HUES6 (cell line): Measurements from ENCODE around the gene FMNL2.

Experiments
- H3K27ac ChIP-seq: 2 replicates; pipeline ENCODE4 v1.7.0; 2013; ENCODE audit warnings: low read depth, mild to moderate bottlenecking, low read length, inconsistent platforms
- H3K27me3 ChIP-seq: 2 replicates; pipeline ENCODE4 v1.6.1; 2013; ENCODE audit warnings: low read length; ENCODE audit not compliant: control insufficient read depth, insufficient read depth
- H3K36me3 ChIP-seq: 2 replicates; pipeline ENCODE4 v1.6.1; 2013; ENCODE audit warnings: low read length; ENCODE audit not compliant: control insufficient read depth, insufficient read depth
- H3K4me1 ChIP-seq: 2 replicates; pipeline ENCODE4 v1.6.1; 2013; ENCODE audit warnings: low read length; ENCODE audit not compliant: control insufficient read depth, insufficient read depth
- H3K4me3 ChIP-seq: 2 replicates; pipeline ENCODE4 v1.5.1; 2013; ENCODE audit warnings: low read depth, low read length
- H3K9ac ChIP-seq: one replicate; pipeline ENCODE4 v1.6.1; 2013; ENCODE audit warnings: mild to moderate bottlenecking, low read length
- H3K9me3 ChIP-seq: 2 replicates; pipeline ENCODE4 v1.6.1; 2013; ENCODE audit warnings: low read depth, low read length; ENCODE audit not compliant: control insufficient read depth, insufficient read depth

Gene FMNL2

DNA sequence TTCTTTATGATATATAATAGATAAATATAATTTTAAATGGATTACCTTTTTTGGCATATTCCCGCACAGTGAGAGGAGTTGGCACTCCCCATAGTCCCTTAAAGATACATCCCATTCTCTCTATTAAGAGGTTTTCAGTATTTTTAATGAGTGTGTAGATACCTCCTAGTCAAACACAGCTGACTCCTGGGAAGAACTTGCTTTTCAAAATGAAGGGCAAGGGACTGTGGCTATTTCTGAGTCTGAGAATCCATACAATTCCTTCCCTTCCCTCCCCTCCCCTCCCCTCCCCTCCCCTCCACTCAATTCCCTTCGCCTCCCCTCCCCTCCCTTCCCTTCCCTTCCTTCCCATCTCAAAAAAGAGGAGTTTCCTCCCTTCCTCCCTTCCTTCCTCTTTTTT is 288.8 kb downstream of the FMNL2 start:
- Histone ChIP-seq H3K27ac (no peak overlapping the region), H3K9me3 (no peaks in the 10 kb centered on the region), H3K4me3 (no peak overlapping the region), H3K27me3 (no peaks in the 10 kb centered on the region), H3K9ac (no peak overlapping the region), H3K4me1 (no peaks in the 10 kb centered on the region; the same call in 1 of the 2 replicates), H3K36me3 (peaks cover 65% of the 10 kb centered on the region)

DNA sequence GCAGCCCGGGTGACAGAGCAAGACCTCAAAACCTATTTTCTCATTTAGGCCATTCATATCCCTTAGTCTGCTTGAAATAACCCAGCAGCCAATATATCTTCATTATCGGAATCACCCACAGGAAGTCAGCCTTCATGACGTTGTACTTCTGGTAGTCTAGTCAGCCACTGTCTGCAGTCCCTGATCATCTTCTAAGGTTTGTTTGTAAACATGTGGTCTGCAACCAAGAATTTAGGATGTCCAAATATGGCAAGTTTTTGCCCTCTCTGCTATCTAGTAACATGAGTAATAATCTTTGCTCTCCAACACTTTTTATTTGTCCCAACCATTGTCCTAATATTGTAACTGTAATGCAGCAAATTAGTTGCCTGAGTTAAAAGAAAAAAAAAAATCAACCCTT is 289.8 kb downstream of the FMNL2 start:
- no peaks in the 10 kb centered on the region; the same call in 1 of the 2 replicates for H3K4me1 ChIP-seq
- H3K9ac ChIP-seq, result no peak overlapping the region
- peaks cover 66% of the 10 kb centered on the region for H3K36me3 ChIP-seq
- H3K9me3 ChIP-seq, result no peaks in the 10 kb centered on the region
- H3K4me3 ChIP-seq, result no peak overlapping the region
- no peaks in the 10 kb centered on the region for H3K27me3 ChIP-seq
- H3K27ac ChIP-seq, result no peak overlapping the region

DNA sequence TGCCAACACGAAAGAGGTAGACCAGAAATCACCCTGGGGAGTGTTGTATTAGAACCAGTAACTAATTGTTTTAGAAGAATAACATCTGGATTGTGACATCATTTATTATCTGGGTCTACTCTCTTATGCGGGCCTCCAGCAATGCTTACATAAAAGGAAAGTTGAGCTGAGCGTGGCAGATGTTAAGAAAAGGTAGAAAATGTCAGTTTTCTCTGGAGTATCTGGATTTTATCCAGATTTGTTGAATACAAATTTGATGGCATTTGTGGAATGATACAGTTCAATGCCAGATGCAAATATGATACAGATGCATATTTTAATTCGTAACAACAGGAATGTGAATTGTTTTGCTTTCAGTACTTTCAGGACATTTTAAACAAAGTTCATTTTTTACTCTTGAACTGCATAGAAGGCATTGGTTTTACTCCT is 292.0 kb downstream of the FMNL2 start:
- H3K27ac ChIP-seq, result no peak overlapping the region
- H3K4me1 ChIP-seq, result no peaks in the 10 kb centered on the region; the same call in 1 of the 2 replicates
- no peak overlapping the region for H3K9ac ChIP-seq
- H3K27me3 ChIP-seq, result no peaks in the 10 kb centered on the region
- peaks cover 62% of the 10 kb centered on the region for H3K36me3 ChIP-seq
- H3K9me3 ChIP-seq, result no peaks in the 10 kb centered on the region
- H3K4me3 ChIP-seq, result no peak overlapping the region

DNA sequence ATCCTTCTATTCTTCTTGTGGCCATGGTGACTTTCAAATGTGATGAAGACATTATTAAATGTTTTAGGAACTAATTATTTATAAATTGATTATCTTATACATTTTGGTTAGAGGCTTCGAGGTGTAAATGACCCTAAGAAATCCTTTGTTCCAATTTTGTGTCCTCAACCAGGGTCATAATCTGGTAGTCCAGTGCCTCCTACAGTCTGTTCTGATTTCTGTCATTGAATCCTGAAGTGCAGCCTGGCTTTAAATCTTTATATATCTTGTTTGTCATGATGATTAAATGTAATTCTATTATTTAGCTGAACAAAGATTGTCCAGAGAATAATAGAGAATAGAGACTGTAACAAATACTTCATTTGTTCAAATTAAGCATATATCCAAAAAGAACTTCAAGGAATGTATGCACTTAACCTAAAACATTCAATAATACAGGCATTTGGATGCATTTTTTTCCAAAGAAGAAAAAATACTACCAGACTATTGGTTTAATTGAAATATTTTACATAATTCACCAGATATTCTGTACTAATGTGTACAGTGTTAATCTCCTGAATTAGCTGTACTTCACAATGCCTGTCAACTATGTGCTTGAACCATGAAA is 292.5 kb downstream of the FMNL2 start:
- H3K4me3 ChIP-seq, result no peak overlapping the region
- no peaks in the 10 kb centered on the region; the same call in 1 of the 2 replicates for H3K4me1 ChIP-seq
- no peak overlapping the region for H3K27ac ChIP-seq
- H3K9ac ChIP-seq, result no peak overlapping the region
- H3K9me3 ChIP-seq, result no peaks in the 10 kb centered on the region
- H3K27me3 ChIP-seq, result no peaks in the 10 kb centered on the region
- peaks cover 63% of the 10 kb centered on the region for H3K36me3 ChIP-seq

DNA sequence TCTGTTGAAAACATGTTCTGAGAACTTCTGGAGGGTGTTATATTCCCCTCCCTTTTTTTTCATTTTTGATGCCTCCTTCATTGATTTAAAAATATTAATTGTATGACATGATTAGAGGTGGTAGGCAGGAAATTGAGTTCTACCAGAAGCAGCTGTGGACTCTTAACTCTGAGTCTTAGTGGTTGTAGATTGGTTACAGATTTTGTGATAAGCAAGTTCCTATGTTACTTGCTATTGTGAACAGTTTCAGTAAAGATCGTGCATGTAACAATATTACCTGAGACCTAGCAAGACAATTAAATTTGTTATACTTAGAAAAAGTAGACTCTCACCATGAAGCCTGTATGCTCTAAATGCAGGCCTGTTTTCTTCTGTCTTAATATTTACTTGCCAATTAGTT is 294.2 kb downstream of the FMNL2 start:
- H3K9me3 ChIP-seq, result no peaks in the 10 kb centered on the region
- H3K36me3 ChIP-seq, result peaks cover 72% of the 10 kb centered on the region
- no peaks in the 10 kb centered on the region for H3K4me1 ChIP-seq
- H3K27ac ChIP-seq, result no peak overlapping the region
- no peak overlapping the region for H3K4me3 ChIP-seq
- H3K9ac ChIP-seq, result no peak overlapping the region
- no peaks in the 10 kb centered on the region for H3K27me3 ChIP-seq

DNA sequence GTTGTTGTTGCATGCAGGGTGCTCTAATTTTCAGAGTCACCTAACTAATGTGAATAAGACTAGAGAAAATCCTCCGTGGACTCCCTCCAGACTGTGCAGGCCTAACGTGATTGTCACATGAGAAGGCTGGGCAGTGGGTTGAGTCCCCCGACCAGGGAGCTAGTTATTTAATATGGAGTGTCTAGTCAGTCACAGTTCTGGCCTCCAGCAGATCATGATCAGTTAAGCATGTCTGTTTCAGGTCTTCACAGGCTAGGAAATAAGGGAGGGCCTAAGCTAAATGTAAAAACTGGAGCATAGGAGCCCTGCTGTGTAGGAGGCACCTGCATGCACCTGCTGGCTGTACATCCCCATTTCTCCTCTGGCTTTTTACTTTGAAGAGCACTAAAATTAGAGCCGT is 295.5 kb downstream of the FMNL2 start:
- Histone ChIP-seq H3K27me3 (no peaks in the 10 kb centered on the region), H3K9me3 (no peaks in the 10 kb centered on the region), H3K4me3 (no peak overlapping the region), H3K9ac (no peak overlapping the region), H3K27ac (no peak overlapping the region), H3K4me1 (no peaks in the 10 kb centered on the region), H3K36me3 (peaks cover 64% of the 10 kb centered on the region)

DNA sequence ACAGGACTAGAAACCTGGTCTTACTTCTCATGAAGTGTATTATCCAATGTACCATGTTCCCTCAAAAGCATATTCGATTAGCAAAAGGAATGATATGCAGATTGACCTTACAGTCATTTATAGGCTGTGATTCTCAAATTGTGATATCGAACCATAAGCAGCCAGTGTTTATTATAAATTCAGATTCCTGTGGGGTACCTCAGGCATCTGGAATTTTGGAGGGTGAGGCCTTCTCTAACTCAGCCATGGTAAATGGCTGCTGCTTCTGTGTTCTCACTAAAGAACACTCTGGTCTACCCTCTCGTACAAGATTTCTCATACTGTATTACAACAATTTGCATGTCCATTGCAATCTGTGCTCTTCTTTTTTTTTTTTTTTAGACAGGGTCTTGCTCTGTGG is 297.8 kb downstream of the FMNL2 start:
- Histone ChIP-seq H3K27me3 (no peaks in the 10 kb centered on the region), H3K4me1 (no peaks in the 10 kb centered on the region), H3K9ac (no peak overlapping the region), H3K4me3 (no peak overlapping the region), H3K27ac (no peak overlapping the region), H3K36me3 (peaks cover 71% of the 10 kb centered on the region), H3K9me3 (no peaks in the 10 kb centered on the region)

DNA sequence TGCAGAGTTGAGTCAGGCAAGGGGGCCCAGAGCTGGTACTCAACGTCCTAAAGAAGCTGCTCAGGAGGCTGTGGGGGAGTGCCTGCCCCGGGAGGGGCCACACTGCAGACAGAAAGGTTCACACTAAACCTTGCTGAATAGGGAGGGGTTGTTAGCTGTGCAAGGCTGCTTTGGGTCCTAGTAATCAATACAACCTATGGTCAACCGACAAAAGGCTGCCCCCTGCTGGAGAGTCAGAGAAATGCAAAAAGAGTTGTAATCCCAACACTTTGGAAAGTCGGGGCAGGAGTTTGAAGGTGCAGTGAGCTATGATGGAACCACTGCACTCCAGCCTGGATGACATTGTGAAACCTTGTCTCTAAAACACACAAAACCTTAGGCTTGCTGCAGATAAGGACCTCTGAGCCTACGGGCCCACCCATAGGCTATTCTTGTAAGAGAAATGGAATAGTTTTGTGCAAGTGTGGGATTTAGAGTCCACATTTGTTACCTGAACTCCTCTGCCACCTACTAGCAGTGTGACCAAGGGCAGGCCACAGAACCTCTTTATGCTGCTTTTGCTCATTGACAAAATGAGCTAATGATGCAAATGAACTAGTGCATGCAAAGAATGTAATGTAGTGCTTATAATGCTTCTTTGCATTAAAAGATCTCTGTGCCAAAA is 300.8 kb downstream of the FMNL2 start:
- Histone ChIP-seq H3K27me3 (no peaks in the 10 kb centered on the region), H3K27ac (no peak overlapping the region), H3K9ac (no peak overlapping the region), H3K4me3 (no peak overlapping the region), H3K4me1 (no peaks in the 10 kb centered on the region), H3K9me3 (no peaks in the 10 kb centered on the region), H3K36me3 (peaks cover 75% of the 10 kb centered on the region)

DNA sequence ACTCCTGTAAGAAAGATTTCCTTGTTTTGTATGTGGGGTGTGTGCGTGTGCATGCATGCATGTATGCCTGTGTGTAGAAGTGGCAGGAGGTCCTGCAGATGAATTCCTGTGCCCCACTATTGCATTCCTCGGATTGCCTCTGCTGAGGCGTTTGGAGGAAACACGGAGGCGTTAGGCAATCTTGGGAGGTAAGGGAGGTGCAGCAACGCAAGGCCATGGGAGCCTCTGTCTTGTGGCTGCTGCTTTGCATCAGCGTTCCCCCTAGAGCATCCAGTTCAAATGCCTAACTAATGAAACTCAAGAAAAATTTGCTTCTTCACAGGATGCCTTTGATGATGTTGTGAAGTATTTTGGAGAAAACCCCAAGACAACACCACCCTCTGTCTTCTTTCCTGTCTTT is 302.3 kb downstream of the FMNL2 start:
- H3K4me3 ChIP-seq, result no peak overlapping the region
- no peaks in the 10 kb centered on the region for H3K4me1 ChIP-seq
- no peak overlapping the region for H3K9ac ChIP-seq
- H3K27me3 ChIP-seq, result no peaks in the 10 kb centered on the region
- H3K27ac ChIP-seq, result no peak overlapping the region
- H3K36me3 ChIP-seq, result peaks cover 77% of the 10 kb centered on the region
- no peaks in the 10 kb centered on the region for H3K9me3 ChIP-seq

DNA sequence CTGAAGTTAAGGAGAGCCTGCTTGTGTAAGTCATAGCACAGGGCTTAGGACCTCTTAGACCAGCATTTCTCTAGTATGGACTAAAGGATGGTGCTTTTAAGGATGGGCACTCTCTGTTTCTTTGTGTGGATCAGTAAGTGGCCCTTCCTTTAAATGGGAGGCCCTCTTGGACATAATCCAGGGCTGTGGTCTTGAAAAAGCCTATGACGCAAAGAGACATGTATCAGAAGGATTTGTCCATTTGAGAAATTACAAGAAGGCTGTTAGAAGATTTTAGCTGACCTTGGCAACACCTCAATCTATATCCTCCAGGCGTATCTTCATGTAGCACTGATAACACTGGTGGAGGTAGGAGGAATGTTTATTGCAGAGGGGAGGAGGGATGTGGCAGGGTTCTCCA is 303.1 kb downstream of the FMNL2 start:
- Histone ChIP-seq H3K4me1 (no peaks in the 10 kb centered on the region), H3K27ac (no peak overlapping the region), H3K4me3 (no peak overlapping the region), H3K36me3 (peaks cover 79% of the 10 kb centered on the region), H3K9me3 (no peaks in the 10 kb centered on the region), H3K27me3 (no peaks in the 10 kb centered on the region), H3K9ac (no peak overlapping the region)

DNA sequence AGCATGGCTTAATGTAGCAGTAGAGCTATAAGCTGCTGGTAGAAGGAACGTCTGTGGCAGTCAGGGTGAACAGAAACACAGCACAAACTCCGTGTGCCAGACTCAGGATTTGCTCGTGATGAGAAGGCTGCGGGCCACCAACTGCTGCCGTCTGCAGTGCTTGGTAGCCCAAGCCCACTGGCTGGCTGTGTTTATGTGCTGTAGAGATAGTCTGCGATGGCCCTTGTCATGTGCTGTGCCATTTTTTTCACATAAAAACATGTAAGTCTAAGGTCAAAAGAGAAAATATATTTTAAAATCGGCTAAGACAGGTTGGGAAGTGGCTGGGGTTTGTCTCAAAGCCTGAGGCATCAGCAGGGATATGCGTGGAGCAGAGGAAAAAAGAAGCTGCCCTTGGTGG is 303.6 kb downstream of the FMNL2 start:
- no peaks in the 10 kb centered on the region for H3K27me3 ChIP-seq
- H3K36me3 ChIP-seq, result peaks cover 81% of the 10 kb centered on the region
- H3K27ac ChIP-seq, result no peak overlapping the region
- no peak overlapping the region for H3K4me3 ChIP-seq
- no peaks in the 10 kb centered on the region for H3K9me3 ChIP-seq
- no peak overlapping the region for H3K9ac ChIP-seq
- H3K4me1 ChIP-seq, result no peaks in the 10 kb centered on the region
